B cell (primary cell): ENCODE data around the gene NAA60.

ENCODE experiments used
- EZH2 ChIP-seq: IDR thresholded peaks from 2 replicates; pipeline ENCODE4 v1.6.1; 2012; ENCODE audit warnings: borderline replicate concordance, low read depth, mild to moderate bottlenecking, moderate library complexity, low read length; ENCODE audit not compliant: insufficient read depth, poor library complexity, severe bottlenecking
- TF ChIP-seq, protein P1 (sequence below): fragments of 200-600 bp; IDR thresholded peaks from one replicate; pipeline ENCODE4 v1.8.0; 2022; ENCODE audit warnings: antibody characterized with exemption, mild to moderate bottlenecking

DNA sequence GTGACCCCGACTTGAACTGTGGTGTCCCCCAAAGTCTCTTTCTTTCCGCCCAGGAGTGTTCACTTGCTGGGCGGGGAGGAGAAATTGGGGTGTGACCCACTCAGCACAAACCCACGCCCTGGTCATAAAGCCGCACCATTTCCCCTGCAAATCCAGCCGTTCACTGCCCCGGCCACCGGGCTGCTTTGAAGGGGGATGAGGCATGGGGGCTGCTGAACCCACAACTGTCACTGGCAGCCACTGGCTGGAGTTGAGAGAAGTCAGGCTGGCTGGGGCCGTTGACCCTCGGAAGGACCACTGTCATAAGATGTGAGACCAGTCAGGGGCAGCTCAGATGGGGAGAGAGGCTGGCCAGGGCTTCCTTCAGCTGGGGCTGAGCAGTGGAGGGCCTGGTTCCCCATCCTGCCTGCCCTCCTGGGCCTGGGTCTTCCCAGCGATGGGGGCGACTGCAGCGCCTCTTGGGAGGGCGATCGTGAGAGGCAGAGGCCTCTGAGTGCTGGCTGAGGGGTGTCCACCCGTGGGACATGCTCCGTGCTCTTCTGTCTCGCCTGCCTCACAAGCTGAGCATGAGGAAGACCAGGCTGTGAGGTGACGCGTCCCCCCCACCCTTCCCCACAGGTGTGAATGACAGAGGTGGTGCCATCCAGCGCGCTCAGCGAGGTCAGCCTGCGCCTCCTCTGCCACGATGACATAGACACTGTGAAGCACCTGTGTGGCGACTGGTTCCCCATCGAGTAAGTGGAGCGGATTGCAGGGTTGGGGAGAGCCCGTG, 32.3 kb downstream of the NAA60 start:
- TF ChIP-seq, protein P1, sequence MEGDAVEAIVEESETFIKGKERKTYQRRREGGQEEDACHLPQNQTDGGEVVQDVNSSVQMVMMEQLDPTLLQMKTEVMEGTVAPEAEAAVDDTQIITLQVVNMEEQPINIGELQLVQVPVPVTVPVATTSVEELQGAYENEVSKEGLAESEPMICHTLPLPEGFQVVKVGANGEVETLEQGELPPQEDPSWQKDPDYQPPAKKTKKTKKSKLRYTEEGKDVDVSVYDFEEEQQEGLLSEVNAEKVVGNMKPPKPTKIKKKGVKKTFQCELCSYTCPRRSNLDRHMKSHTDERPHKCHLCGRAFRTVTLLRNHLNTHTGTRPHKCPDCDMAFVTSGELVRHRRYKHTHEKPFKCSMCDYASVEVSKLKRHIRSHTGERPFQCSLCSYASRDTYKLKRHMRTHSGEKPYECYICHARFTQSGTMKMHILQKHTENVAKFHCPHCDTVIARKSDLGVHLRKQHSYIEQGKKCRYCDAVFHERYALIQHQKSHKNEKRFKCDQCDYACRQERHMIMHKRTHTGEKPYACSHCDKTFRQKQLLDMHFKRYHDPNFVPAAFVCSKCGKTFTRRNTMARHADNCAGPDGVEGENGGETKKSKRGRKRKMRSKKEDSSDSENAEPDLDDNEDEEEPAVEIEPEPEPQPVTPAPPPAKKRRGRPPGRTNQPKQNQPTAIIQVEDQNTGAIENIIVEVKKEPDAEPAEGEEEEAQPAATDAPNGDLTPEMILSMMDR = no peak
- TF ChIP-seq EZH2 = no peak
